CD4-positive, CD25-positive, alpha-beta regulatory T cell (primary cell): Measurements from ENCODE around the gene PGLYRP2. TPM values are rescaled to one million over a fixed set of nuclear protein-coding genes. Genes with fewer than 3 reads are reported as not detected.
A peak's percentile ranks its signal among the peaks of the same experiment; 100 is the strongest.

Experiments
- ATAC-seq, 2 donors: fragments of 150-1000 bp; cut with Tn5 transposase; one replicate each; pipeline ENCODE4 v1.10.0; 2021; ENCODE audit warnings: low read depth in 2 of 2, moderate number of reproducible peaks in 2 of 2, moderate library complexity in 1 of 2
- DNase-seq, 3 donors: peaks; one replicate each; pipeline versions ENCODE4 v3.0.0 to v3.0.0-alpha.2; 2012 to 2022; ENCODE audit warnings: mixed read lengths in 1 of 3
- H3K27ac ChIP-seq: one replicate; pipeline ENCODE4 v1.7.0; 2013; ENCODE audit warnings: mild to moderate bottlenecking, low read length; ENCODE audit not compliant: insufficient read depth, poor library complexity, severe bottlenecking
- H3K27me3 ChIP-seq: one replicate; pipeline ENCODE4 v1.7.0; 2013; ENCODE audit warnings: low read length; ENCODE audit not compliant: control insufficient read depth, insufficient read depth
- H3K36me3 ChIP-seq: one replicate; pipeline ENCODE4 v1.7.0; 2013; ENCODE audit warnings: mild to moderate bottlenecking, low read length, moderate library complexity; ENCODE audit not compliant: control insufficient read depth, insufficient read depth
- H3K4me1 ChIP-seq: 2 replicates; pipeline ENCODE4 v1.7.0; 2013; ENCODE audit warnings: mild to moderate bottlenecking, low read length; ENCODE audit not compliant: insufficient read depth, control insufficient read depth, poor library complexity, severe bottlenecking
- H3K4me3 ChIP-seq: one replicate; pipeline ENCODE4 v1.7.0; 2013; ENCODE audit warnings: low read depth, mild to moderate bottlenecking, low read length, moderate library complexity
- H3K9me3 ChIP-seq, 2 experiments: 1 replicate in 1 of 2; 2 replicates in 1 of 2; pipeline ENCODE4 v1.7.0; 2013; ENCODE audit warnings: low read length in 2 of 2, mild to moderate bottlenecking in 1 of 2, moderate library complexity in 1 of 2; ENCODE audit not compliant: control insufficient read depth in 2 of 2
- H3K27ac Mint-ChIP-seq, 3 donors: one replicate each; pipeline ENCODE4 v1.8.0; 2020 to 2022; ENCODE audit warnings: mild to moderate bottlenecking in 3 of 3, mixed read lengths in 3 of 3, moderate library complexity in 2 of 3
- H3K27me3 Mint-ChIP-seq: one replicate; pipeline ENCODE4 v1.8.0; 2022; ENCODE audit warnings: mild to moderate bottlenecking, mixed read lengths
- H3K36me3 Mint-ChIP-seq: one replicate; pipeline ENCODE4 v1.8.0; 2020; ENCODE audit warnings: mixed read lengths
- H3K4me1 Mint-ChIP-seq, 4 donors: one replicate each; pipeline ENCODE4 v1.8.0; 2020 to 2022; ENCODE audit warnings: mixed read lengths in 4 of 4, mild to moderate bottlenecking in 1 of 4
- H3K4me3 Mint-ChIP-seq, 4 donors: one replicate each; pipeline ENCODE4 v1.8.0; 2020 to 2022; ENCODE audit warnings: mild to moderate bottlenecking in 4 of 4, mixed read lengths in 4 of 4, moderate library complexity in 3 of 4
- H3K9me3 Mint-ChIP-seq, 7 donors: one replicate each; pipeline ENCODE4 v1.8.0; 2020 to 2022; ENCODE audit warnings: mixed read lengths in 7 of 7, mild to moderate bottlenecking in 3 of 7, moderate library complexity in 2 of 7
- polyA plus RNA-seq, 4 donors: library from polyadenylated mRNA; unstranded; fragments of 300-500 nt; fragmentation: Illumina TruSeq; gene quantifications; one replicate each; pipeline ENCODE4 v1.2.3, GENCODE V29; 2021
- total RNA-seq: library from RNA; stranded (reverse); gene quantifications from one replicate; pipeline ENCODE4 v1.2.3, GENCODE V29; 2022

PGLYRP2 gene
- total and polyA plus RNA-seq, 5 donors from 2014 or later: 0.10 to 0.12 TPM; not detected in 3

GRCh38 chr19:15433519-15434069 is 45.7 kb downstream of the PGLYRP2 start:
- Histone ChIP-seq H3K27me3 (no peaks in the 10 kb centered on the region), H3K4me1 (peaks cover 30% of the 10 kb centered on the region), H3K27ac (no peak overlapping the region), H3K9me3 (no peaks in the 10 kb centered on the region), H3K36me3 (no peaks in the 10 kb centered on the region), H3K4me3 (no peak overlapping the region)
- DNase-seq (no peak), ATAC-seq (no peak)
- Mint-ChIP-seq H3K4me1 (peaks cover 0 to 29% (median 18%) of the 10 kb centered on the region in 4 donors), H3K4me3 (peak overlapping the region; percentile 89 to 97 (median 96)), H3K27ac (peak overlapping the region; percentile 85 to 98 (median 96)), H3K27me3 (no peaks in the 10 kb centered on the region), H3K36me3 (no peaks in the 10 kb centered on the region), H3K9me3 (no peaks in the 10 kb centered on the region)

GRCh38 chr19:15432629-15433518 is 46.4 kb downstream of the PGLYRP2 start:
- DNase-seq (peak; percentile 87 to 95 (median 92)), ATAC-seq (peak; percentile 94)
- peak overlapping the region; percentile 75 for H3K27ac ChIP-seq
- Mint-ChIP-seq H3K27me3 (no peaks in the 10 kb centered on the region), H3K27ac (peak overlapping the region; percentile 85 to 98 (median 96)), H3K36me3 (no peaks in the 10 kb centered on the region), H3K4me3 (peak overlapping the region; percentile 89 to 97 (median 96)), H3K4me1 (peaks cover 0 to 29% (median 18%) of the 10 kb centered on the region in 4 donors), H3K9me3 (no peaks in the 10 kb centered on the region)
- H3K36me3 ChIP-seq: no peaks in the 10 kb centered on the region
- H3K27me3 ChIP-seq: no peaks in the 10 kb centered on the region
- H3K4me1 ChIP-seq: peaks cover 30% of the 10 kb centered on the region
- peak overlapping the region; percentile 84 for H3K4me3 ChIP-seq
- H3K9me3 ChIP-seq: no peaks in the 10 kb centered on the region

GRCh38 chr19:15432018-15432494 is 47.2 kb downstream of the PGLYRP2 start:
- no peaks in the 10 kb centered on the region for H3K27me3 Mint-ChIP-seq
- H3K27ac Mint-ChIP-seq: peak overlapping the region; percentile 90 to 95 (median 93)
- peaks cover 3% of the 10 kb centered on the region for H3K36me3 Mint-ChIP-seq
- DNase-seq: no peak
- H3K4me3 Mint-ChIP-seq: peak overlapping the region; percentile 91 to 99 (median 97)
- peak overlapping the region; percentile 72 for H3K27ac ChIP-seq
- H3K9me3 Mint-ChIP-seq: no peaks in the 10 kb centered on the region
- H3K36me3 ChIP-seq: peaks cover 4% of the 10 kb centered on the region
- no peaks in the 10 kb centered on the region for H3K9me3 ChIP-seq
- H3K4me1 ChIP-seq: peaks cover 30% of the 10 kb centered on the region
- ATAC-seq: peak in 1 of 2 donors; percentile 3
- H3K4me3 ChIP-seq: peak overlapping the region; percentile 62
- no peaks in the 10 kb centered on the region for H3K27me3 ChIP-seq
- H3K4me1 Mint-ChIP-seq: peaks cover 0 to 29% (median 18%) of the 10 kb centered on the region in 4 donors

- H3K36me3 ChIP-seq: peaks cover 8% of the 10 kb centered on the region
- ATAC-seq (no peak), DNase-seq (no peak)
- H3K27me3 Mint-ChIP-seq: no peaks in the 10 kb centered on the region
- peak overlapping the region; percentile 72 for H3K27ac ChIP-seq
- peak overlapping the region; percentile 62 for H3K4me3 ChIP-seq
- peak overlapping the region; percentile 90 to 95 (median 93) for H3K27ac Mint-ChIP-seq
- peaks cover 0 to 29% (median 19%) of the 10 kb centered on the region in 4 donors for H3K4me1 Mint-ChIP-seq
- H3K9me3 Mint-ChIP-seq: peaks cover 0 to under 1% (median 0%) of the 10 kb centered on the region in 7 donors
- peak overlapping the region; percentile 91 to 99 (median 97) for H3K4me3 Mint-ChIP-seq
- peaks cover 30% of the 10 kb centered on the region for H3K4me1 ChIP-seq
- no peaks in the 10 kb centered on the region for H3K27me3 ChIP-seq
- H3K9me3 ChIP-seq: no peaks in the 10 kb centered on the region
- H3K36me3 Mint-ChIP-seq: peaks cover 4% of the 10 kb centered on the region
These were observed 47.8 kb downstream of the PGLYRP2 start for GRCh38 chr19:15431396-15432017.

GRCh38 chr19:15430526-15431120 is 48.7 kb downstream of the PGLYRP2 start:
- peaks cover 0 to 32% (median 20%) of the 10 kb centered on the region in 4 donors for H3K4me1 Mint-ChIP-seq

GRCh38 chr19:15429825-15430467 is 49.4 kb downstream of the PGLYRP2 start:
- H3K27ac ChIP-seq: no peak overlapping the region
- H3K9me3 ChIP-seq: no peaks in the 10 kb centered on the region
- no peak overlapping the region for H3K4me3 ChIP-seq
- peak overlapping the region in 1 of 3 donors; percentile 51 for H3K27ac Mint-ChIP-seq
- peaks cover 30% of the 10 kb centered on the region for H3K4me1 ChIP-seq
- peaks cover 4% of the 10 kb centered on the region for H3K27me3 Mint-ChIP-seq
- no peak for ATAC-seq
- peaks cover 12% of the 10 kb centered on the region for H3K36me3 Mint-ChIP-seq
- no peak for DNase-seq
- peaks cover 0 to 1% (median 0%) of the 10 kb centered on the region in 7 donors for H3K9me3 Mint-ChIP-seq
- H3K4me1 Mint-ChIP-seq: peaks cover 0 to 32% (median 20%) of the 10 kb centered on the region in 4 donors
- peak overlapping the region; percentile 0 to 99 (median 72) for H3K4me3 Mint-ChIP-seq
- peaks cover 21% of the 10 kb centered on the region for H3K36me3 ChIP-seq
- H3K27me3 ChIP-seq: no peaks in the 10 kb centered on the region

More at GRCh38 chr19:15430526-15431120, 48.7 kb downstream of the PGLYRP2 start:
- Histone ChIP-seq H3K27ac (no peak overlapping the region), H3K36me3 (peaks cover 16% of the 10 kb centered on the region), H3K9me3 (no peaks in the 10 kb centered on the region), H3K27me3 (no peaks in the 10 kb centered on the region), H3K4me1 (peaks cover 30% of the 10 kb centered on the region), H3K4me3 (no peak overlapping the region)
- peak overlapping the region; percentile 58 to 99 (median 97) for H3K4me3 Mint-ChIP-seq
- H3K9me3 Mint-ChIP-seq: peaks cover 0 to 1% (median 0%) of the 10 kb centered on the region in 7 donors
- ATAC-seq: no peak
- H3K27ac Mint-ChIP-seq: peak overlapping the region in 2 of 3 donors; percentile 48 to 51
- peaks cover 12% of the 10 kb centered on the region for H3K36me3 Mint-ChIP-seq
- DNase-seq: no peak
- H3K27me3 Mint-ChIP-seq: peaks cover 4% of the 10 kb centered on the region
